ENCODE data around the gene OTULIN. TPM values are rescaled to one million over a fixed set of nuclear protein-coding genes. Genes with fewer than 3 reads are reported as not detected.

The OTULIN gene
- total RNA-seq, 2 donors from 2014 or later, result 77.0 to 94.6 TPM

Other genes starting within 250 kb of the OTULIN start
- gene OTULINL, start 82.9 kb upstream of the OTULIN start, total RNA-seq, result 10 to 100 TPM; 31.4 to 42.8 TPM
- 100 to 1,000 TPM in 1 of 2 donors, 10 to 100 TPM in 1; 86.8 to 109 TPM for gene ANKH, start 207.1 kb downstream of the OTULIN start, total RNA-seq

All from T-helper 17 cell (primary cell).